Esophagus squamous epithelium (tissue), 4 donors: ENCODE measurements around the gene APH1B.

ENCODE experiments used
- POLR2A ChIP-seq, 4 donors: fragments of 450-650 bp; IDR thresholded peaks; one replicate each; pipeline ENCODE4 v1.6.1; 2017; ENCODE audit warnings: antibody characterized with exemption in 4 of 4, mild to moderate bottlenecking in 4 of 4, moderate library complexity in 3 of 4
- TF ChIP-seq, protein P1 (sequence below), 6 experiments: fragments of 450-650 bp in 4 of 6; fragments of 200-600 bp in 2 of 6; sonication (generic) in 2 of 6; IDR thresholded peaks; one replicate each; pipeline ENCODE4 v1.5.1; 2016 to 2019; ENCODE audit warnings: antibody characterized with exemption in 6 of 6, mild to moderate bottlenecking in 4 of 6, moderate library complexity in 4 of 6

DNA sequence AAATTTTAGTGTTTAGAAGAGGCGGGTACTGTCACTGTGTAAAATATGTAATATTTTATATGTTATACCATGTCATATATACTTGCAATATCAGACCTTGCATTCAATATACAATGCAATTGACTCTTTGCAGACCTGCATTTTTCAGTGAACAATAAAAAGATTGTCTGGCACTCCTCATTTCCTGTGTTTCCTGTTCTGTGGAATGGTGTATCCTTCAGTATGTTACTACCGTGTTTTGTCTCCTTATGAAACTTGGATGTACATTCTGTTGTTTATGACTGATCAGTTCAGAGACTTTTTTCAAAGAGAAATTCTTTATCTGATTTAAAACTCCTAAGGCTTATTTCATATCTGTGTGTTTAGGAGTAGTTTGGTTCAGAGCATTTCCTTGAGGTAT lies 31.5 kb downstream of the APH1B start:
- TF ChIP-seq, protein P1, sequence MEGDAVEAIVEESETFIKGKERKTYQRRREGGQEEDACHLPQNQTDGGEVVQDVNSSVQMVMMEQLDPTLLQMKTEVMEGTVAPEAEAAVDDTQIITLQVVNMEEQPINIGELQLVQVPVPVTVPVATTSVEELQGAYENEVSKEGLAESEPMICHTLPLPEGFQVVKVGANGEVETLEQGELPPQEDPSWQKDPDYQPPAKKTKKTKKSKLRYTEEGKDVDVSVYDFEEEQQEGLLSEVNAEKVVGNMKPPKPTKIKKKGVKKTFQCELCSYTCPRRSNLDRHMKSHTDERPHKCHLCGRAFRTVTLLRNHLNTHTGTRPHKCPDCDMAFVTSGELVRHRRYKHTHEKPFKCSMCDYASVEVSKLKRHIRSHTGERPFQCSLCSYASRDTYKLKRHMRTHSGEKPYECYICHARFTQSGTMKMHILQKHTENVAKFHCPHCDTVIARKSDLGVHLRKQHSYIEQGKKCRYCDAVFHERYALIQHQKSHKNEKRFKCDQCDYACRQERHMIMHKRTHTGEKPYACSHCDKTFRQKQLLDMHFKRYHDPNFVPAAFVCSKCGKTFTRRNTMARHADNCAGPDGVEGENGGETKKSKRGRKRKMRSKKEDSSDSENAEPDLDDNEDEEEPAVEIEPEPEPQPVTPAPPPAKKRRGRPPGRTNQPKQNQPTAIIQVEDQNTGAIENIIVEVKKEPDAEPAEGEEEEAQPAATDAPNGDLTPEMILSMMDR (IDR thresholded peaks at IDR 0.05), result no peak
- TF ChIP-seq POLR2A (IDR thresholded peaks at IDR 0.05), result no peak
